HepG2 (cell line): Measurements from ENCODE around the gene RPSA. TPM values are rescaled to one million over a fixed set of nuclear protein-coding genes. Genes with fewer than 3 reads are reported as not detected.

Experiments
- ATAC-seq: fragments of 200-7000 bp; cut with Tn5 transposase; 3 replicates; pipeline ENCODE4 v1.9.1; 2020; ENCODE audit warnings: mild to moderate bottlenecking, moderate library complexity
- BruUV-seq: library from RNA; stranded (reverse); fragments of 400-500 nt; replicated peaks from 2 replicates; lab custom pipeline; 2021; lab: Mats Ljungman, UMichigan
- CTCF ChIA-PET: fragments of 300-600 bp; formaldehyde crosslinking; extraction: SDS; loops from one replicate; lab custom pipeline; 2021; ENCODE audit warnings: low total read pairs, inconsistent platforms, low intra/inter-chr PET ratio; lab: Yijun Ruan, JAX
- POLR2A ChIA-PET: fragments of 350-600 bp; sonication (Branson Sonifier 250); formaldehyde crosslinking; loops from one replicate; lab custom pipeline; 2020; ENCODE audit warnings: antibody characterized with exemption, inconsistent platforms; lab: Yijun Ruan, JAX
- DNase-seq: peaks from one replicate; pipeline ENCODE4 v3.0.0-alpha.2; 2015; ENCODE audit warnings: low spot score
- FAIRE-seq: peaks from 3 replicates; lab custom pipeline; 2011; peaks lifted over from hg19 to GRCh38; lab: Jason Lieb, UNC
- H2AFZ ChIP-seq: one replicate; pipeline ENCODE4 v1.6.1; 2011; ENCODE audit warnings: low read length, inconsistent platforms
- H3K27ac ChIP-seq: fragments of 300-600 bp; 3 replicates; pipeline ENCODE4 v1.8.0; 2011; ENCODE audit warnings: mixed run types, mild to moderate bottlenecking, mixed read lengths, low read length, inconsistent platforms; ENCODE audit not compliant: insufficient read depth; ENCODE audit errors: extremely low read length
- H3K27me3 ChIP-seq, 2 experiments: fragments of 200-600 bp in 1 of 2; 2 replicates in 1 of 2; 3 replicates in 1 of 2; pipeline versions ENCODE4 v1.6.0 to v1.8.0; 2011; ENCODE audit warnings: low read length in 2 of 2, mild to moderate bottlenecking in 2 of 2, moderate library complexity in 2 of 2, inconsistent platforms in 1 of 2; ENCODE audit not compliant: insufficient read depth in 2 of 2, control insufficient read depth in 1 of 2
- H3K36me3 ChIP-seq, 2 experiments: fragments of 200-600 bp in 1 of 2; replicated peaks in 1 of 2; 2 replicates in 1 of 2; 3 replicates in 1 of 2; pipeline versions ENCODE4 v1.5.1 to v1.8.0; 2011; ENCODE audit warnings: low read length in 2 of 2, inconsistent platforms in 1 of 2; ENCODE audit not compliant: insufficient read depth in 2 of 2, control insufficient read depth in 1 of 2
- H3K4me1 ChIP-seq: 2 replicates; pipeline ENCODE4 v1.5.1; 2012; ENCODE audit warnings: low read length, inconsistent platforms; ENCODE audit not compliant: insufficient read depth
- H3K4me2 ChIP-seq: 2 replicates; pipeline ENCODE4 v1.6.0; 2011; ENCODE audit warnings: low read depth, low read length, inconsistent platforms
- H3K4me3 ChIP-seq, 3 experiments: fragments of 200-600 bp in 1 of 3; sonication (generic), shearing (Covaris generic) in 1 of 3; replicated peaks in 1 of 3; 2 replicates each; pipeline ENCODE4 v1.5.1; 2011 to 2016; ENCODE audit warnings: low read length in 3 of 3, inconsistent platforms in 2 of 3, low read depth in 2 of 3, mild to moderate bottlenecking in 2 of 3, control low read depth in 1 of 3, mixed read lengths in 1 of 3; ENCODE audit not compliant: insufficient read depth in 1 of 3
- H3K79me2 ChIP-seq: one replicate; pipeline ENCODE4 v1.6.1; 2011; ENCODE audit warnings: low read length, inconsistent platforms; ENCODE audit not compliant: insufficient read depth
- H3K9ac ChIP-seq: 2 replicates; pipeline ENCODE4 v1.6.0; 2011; ENCODE audit warnings: mild to moderate bottlenecking, low read depth, low read length, inconsistent platforms; ENCODE audit not compliant: insufficient read depth
- H3K9me3 ChIP-seq: 2 replicates; pipeline ENCODE4 v1.5.1; 2012; ENCODE audit warnings: mild to moderate bottlenecking, low read length
- H4K20me1 ChIP-seq: 2 replicates; pipeline ENCODE4 v1.6.0; 2011; ENCODE audit warnings: inconsistent platforms, mild to moderate bottlenecking, low read length, moderate library complexity; ENCODE audit not compliant: insufficient read depth
- ELF3 ChIP-seq: IDR thresholded peaks from 2 replicates; pipeline ENCODE4 v1.6.1; 2016; ENCODE audit warnings: missing genetic modification reagents, missing compliant biosample characterization
- FOXJ3 ChIP-seq: sonication (generic); formaldehyde crosslinking; IDR thresholded peaks from 2 replicates; pipeline ENCODE4 v1.4.0; 2020; ENCODE audit warnings: missing genetic modification reagents, mild to moderate bottlenecking, borderline replicate concordance
- RBFOX2 ChIP-seq: fragments of 200-400 bp; formaldehyde crosslinking; IDR thresholded peaks from 2 replicates; pipeline ENCODE4 v1.6.1; 2017; ENCODE audit warnings: low read depth, mild to moderate bottlenecking, low read length
- SIN3A ChIP-seq: IDR thresholded peaks from 2 replicates; pipeline ENCODE4 v1.6.1; 2011; ENCODE audit warnings: low read depth, mild to moderate bottlenecking, control low read depth, low read length, borderline replicate concordance
- YY1 ChIP-seq: IDR thresholded peaks from 2 replicates; pipeline ENCODE4 v1.6.1; 2011; ENCODE audit warnings: low read length, low read depth, moderate library complexity, mild to moderate bottlenecking; ENCODE audit not compliant: insufficient read depth, insufficient replicate concordance
- ZNF251 ChIP-seq: sonication (generic); formaldehyde crosslinking; IDR thresholded peaks from 2 replicates; pipeline ENCODE4 v1.9.0; 2021; ENCODE audit warnings: mild to moderate bottlenecking, missing genetic modification reagents
- ZNF547 ChIP-seq: sonication (generic); formaldehyde crosslinking; IDR thresholded peaks from 2 replicates; pipeline ENCODE4 v1.5.1; 2020; ENCODE audit warnings: mild to moderate bottlenecking, missing genetic modification reagents
- ZNF614 ChIP-seq: IDR thresholded peaks from 2 replicates; pipeline ENCODE4 v1.6.1; 2018; ENCODE audit warnings: missing biosample characterization, missing genetic modification reagents, inconsistent platforms, borderline replicate concordance
- ZNF850 ChIP-seq: sonication (generic); formaldehyde crosslinking; conservative IDR thresholded peaks from 2 replicates; pipeline ENCODE4 v1.9.0; 2021; ENCODE audit warnings: mild to moderate bottlenecking, missing genetic modification reagents
- WGBS: methylation state at CpG from one replicate; pipeline ENCODE4 v1.1.6; 2017; ENCODE audit warnings: low lambda C conversion rate; 5-methylcytosine and 5-hydroxymethylcytosine counted together
- in situ Hi-C: cut with HindIII; loops from 2 replicates; pipeline ENCODE4 v1.10.0; 2017; ENCODE audit warnings: low pct_unique_long_range_greater_than_20kb; ENCODE audit not compliant: extremely low pct_ligation_motif_present
- intact Hi-C: fragments of 100-400 bp; cut with micrococcal nuclease; formaldehyde crosslinking; loops from one replicate; pipeline ENCODE4 v1.10.0; 2022; ENCODE audit not compliant: unreplicated experiment
- polyA plus RNA-seq, 8 experiments: library from polyadenylated mRNA; depleted of rRNA in 3 of 8; stranded (reverse) in 7 of 8; unstranded in 1 of 8; fragments of >200 nt; fragmentation: Illumina TruSeq in 4 of 8; extraction: Trizol in 4 of 8; gene quantifications; 2 replicates each; pipeline versions ENCODE4 v1.2.1 to v1.2.3, GENCODE V29; 2011 to 2016; ENCODE audit warnings: low read depth in 4 of 8, missing spikeins in 1 of 8, mixed read lengths in 1 of 8; ENCODE audit not compliant: insufficient read depth in 1 of 8
- total RNA-seq, 5 experiments: library from RNA; depleted of rRNA; stranded (reverse); fragments of >200 nt; fragmentation: Illumina TruSeq; extraction: Trizol; gene quantifications; 2 replicates each; pipeline ENCODE4 v1.2.3, GENCODE V29; 2016; ENCODE audit warnings: low read depth in 1 of 5
- TF ChIP-seq, protein P1 (sequence below): sonication (generic); formaldehyde crosslinking; IDR thresholded peaks from 2 replicates; pipeline ENCODE4 v1.5.0; 2020; ENCODE audit warnings: mild to moderate bottlenecking, missing genetic modification reagents
- TF ChIP-seq, protein P2 (sequence below): sonication (generic); formaldehyde crosslinking; IDR thresholded peaks from 2 replicates; pipeline ENCODE4 v1.4.0; 2020; ENCODE audit warnings: missing genetic modification reagents
- TF ChIP-seq, protein P3 (sequence below): IDR thresholded peaks from 2 replicates; pipeline ENCODE4 v1.6.1; 2016; ENCODE audit warnings: mild to moderate bottlenecking

The RPSA gene
- total and polyA plus RNA-seq, 2 of the 13 experiments (the other 11 are each of a cell fraction or from before 2014, with no cell fraction given), result 1,683 to 3,226 TPM

DNA sequence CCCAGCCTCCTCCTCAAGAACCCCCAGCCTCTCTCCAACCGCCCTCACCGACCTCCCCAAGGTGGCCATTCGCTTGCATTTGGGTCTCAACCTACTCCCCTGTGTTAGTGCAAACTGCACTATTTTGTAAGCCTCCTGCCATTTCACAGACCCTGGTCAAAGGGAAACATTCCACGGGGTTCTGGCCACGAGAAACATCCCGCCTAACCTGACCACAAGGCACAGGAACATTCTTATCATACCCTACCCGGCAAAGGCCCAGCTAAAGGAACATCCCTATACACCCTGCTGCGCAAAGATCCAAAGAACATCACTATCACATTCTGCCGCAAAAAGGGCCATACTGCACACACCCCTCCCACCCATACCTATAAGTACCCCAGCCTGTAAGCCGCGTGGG is 22.9 kb downstream of the RPSA start:
- DNase-seq (no peak), FAIRE-seq (no peak), ATAC-seq (no peak)
- Histone ChIP-seq H3K27ac (no peak overlapping the region), H3K4me3 (no peak overlapping the region), H4K20me1 (no peaks in the 10 kb centered on the region), H3K9me3 (no peaks in the 10 kb centered on the region), H2AFZ (no peak overlapping the region), H3K27me3 (peaks cover 0 to 6% of the 10 kb centered on the region in 2 experiments; a peak in 2 of 5 replicates), H3K36me3 (no peaks in the 10 kb centered on the region), H3K9ac (no peak overlapping the region), H3K79me2 (no peaks in the 10 kb centered on the region), H3K4me1 (no peaks in the 10 kb centered on the region), H3K4me2 (no peak overlapping the region)
- in situ Hi-C loops, result no loop called here
- no TSS peak for BruUV-seq
- TF ChIP-seq ZNF850 (CRISPR knock-in tag) (no peak), ZNF614 (no peak), ZNF251 (CRISPR knock-in tag) (no peak), ZNF547 (no peak), YY1 (no peak), RBFOX2 (no peak), SIN3A (no peak), ELF3 (CRISPR knock-in tag) (no peak), FOXJ3 (CRISPR knock-in tag) (no peak)
- TF ChIP-seq, protein P1, sequence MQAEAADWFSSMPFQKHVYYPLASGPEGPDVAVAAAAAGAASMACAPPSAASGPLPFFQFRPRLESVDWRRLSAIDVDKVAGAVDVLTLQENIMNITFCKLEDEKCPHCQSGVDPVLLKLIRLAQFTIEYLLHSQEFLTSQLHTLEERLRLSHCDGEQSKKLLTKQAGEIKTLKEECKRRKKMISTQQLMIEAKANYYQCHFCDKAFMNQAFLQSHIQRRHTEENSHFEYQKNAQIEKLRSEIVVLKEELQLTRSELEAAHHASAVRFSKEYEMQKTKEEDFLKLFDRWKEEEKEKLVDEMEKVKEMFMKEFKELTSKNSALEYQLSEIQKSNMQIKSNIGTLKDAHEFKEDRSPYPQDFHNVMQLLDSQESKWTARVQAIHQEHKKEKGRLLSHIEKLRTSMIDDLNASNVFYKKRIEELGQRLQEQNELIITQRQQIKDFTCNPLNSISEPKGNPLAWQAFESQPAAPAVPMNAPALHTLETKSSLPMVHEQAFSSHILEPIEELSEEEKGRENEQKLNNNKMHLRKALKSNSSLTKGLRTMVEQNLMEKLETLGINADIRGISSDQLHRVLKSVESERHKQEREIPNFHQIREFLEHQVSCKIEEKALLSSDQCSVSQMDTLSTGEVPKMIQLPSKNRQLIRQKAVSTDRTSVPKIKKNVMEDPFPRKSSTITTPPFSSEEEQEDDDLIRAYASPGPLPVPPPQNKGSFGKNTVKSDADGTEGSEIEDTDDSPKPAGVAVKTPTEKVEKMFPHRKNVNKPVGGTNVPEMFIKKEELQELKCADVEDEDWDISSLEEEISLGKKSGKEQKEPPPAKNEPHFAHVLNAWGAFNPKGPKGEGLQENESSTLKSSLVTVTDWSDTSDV (CRISPR knock-in tag), result no peak
- TF ChIP-seq, protein P2, sequence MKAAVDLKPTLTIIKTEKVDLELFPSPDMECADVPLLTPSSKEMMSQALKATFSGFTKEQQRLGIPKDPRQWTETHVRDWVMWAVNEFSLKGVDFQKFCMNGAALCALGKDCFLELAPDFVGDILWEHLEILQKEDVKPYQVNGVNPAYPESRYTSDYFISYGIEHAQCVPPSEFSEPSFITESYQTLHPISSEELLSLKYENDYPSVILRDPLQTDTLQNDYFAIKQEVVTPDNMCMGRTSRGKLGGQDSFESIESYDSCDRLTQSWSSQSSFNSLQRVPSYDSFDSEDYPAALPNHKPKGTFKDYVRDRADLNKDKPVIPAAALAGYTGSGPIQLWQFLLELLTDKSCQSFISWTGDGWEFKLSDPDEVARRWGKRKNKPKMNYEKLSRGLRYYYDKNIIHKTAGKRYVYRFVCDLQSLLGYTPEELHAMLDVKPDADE (CRISPR knock-in tag), result no peak
- TF ChIP-seq, protein P3, sequence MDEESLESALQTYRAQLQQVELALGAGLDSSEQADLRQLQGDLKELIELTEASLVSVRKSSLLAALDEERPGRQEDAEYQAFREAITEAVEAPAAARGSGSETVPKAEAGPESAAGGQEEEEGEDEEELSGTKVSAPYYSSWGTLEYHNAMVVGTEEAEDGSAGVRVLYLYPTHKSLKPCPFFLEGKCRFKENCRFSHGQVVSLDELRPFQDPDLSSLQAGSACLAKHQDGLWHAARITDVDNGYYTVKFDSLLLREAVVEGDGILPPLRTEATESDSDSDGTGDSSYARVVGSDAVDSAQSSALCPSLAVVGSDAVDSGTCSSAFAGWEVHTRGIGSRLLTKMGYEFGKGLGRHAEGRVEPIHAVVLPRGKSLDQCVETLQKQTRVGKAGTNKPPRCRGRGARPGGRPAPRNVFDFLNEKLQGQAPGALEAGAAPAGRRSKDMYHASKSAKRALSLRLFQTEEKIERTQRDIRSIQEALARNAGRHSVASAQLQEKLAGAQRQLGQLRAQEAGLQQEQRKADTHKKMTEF (CRISPR knock-in tag), result no peak
- POLR2A ChIA-PET, result no interaction called here
- WGBS, result 43% methylated on average over 7 of the region's 11 CpGs
- CTCF ChIA-PET, result no interaction called here
- intact Hi-C loops, result no loop called here
